SKM-1 (cell line): Measurements from ENCODE around the gene FAM162B.
"Not testable (repeated sequence)": the region's sequence is repeated elsewhere in the genome, so short reads cannot be mapped to it uniquely, and the experiment has no call there.

Source experiments
- DNase-seq: peaks from one replicate; lab custom pipeline; 2025; ENCODE audit not compliant: unreplicated experiment; lab: John Stamatoyannopoulos, UW

FAM162B gene

GRCh38 chr6:116730513-116730912 is 35.0 kb downstream of the FAM162B start:
- no peak for DNase-seq

GRCh38 chr6:116726947-116727346 is 38.6 kb downstream of the FAM162B start:
- DNase-seq, result no peak

- peak; percentile 39 for DNase-seq
Observed at GRCh38 chr6:116714761-116715160, 50.8 kb downstream of the FAM162B start.

- DNase-seq, result no peak
Observed at GRCh38 chr6:116714296-116714695, 51.2 kb downstream of the FAM162B start.

- no peak for DNase-seq
Observed at GRCh38 chr6:116705917-116706316, 59.6 kb downstream of the FAM162B start.

- DNase-seq, result not testable (repeated sequence)
Observed at GRCh38 chr6:116703888-116704287, 61.6 kb downstream of the FAM162B start.
